ENCODE measurements around the gene TMEM187.
"Not testable (repeated sequence)": the region's sequence is repeated elsewhere in the genome, so short reads cannot be mapped to it uniquely, and the experiment has no call there.

GRCh38 chrX:153980394-153980793, 7.8 kb downstream of the TMEM187 start:
- TF ChIP-seq CTCF (IDR thresholded peaks at IDR 0.05 in 8 of 11, conservative IDR thresholded peaks at IDR 0.05 in 3 of 11) = not testable (repeated sequence)
- peak in 1 of 3 donors; percentile 24 for TF ChIP-seq POLR2AphosphoS5 (IDR thresholded peaks at IDR 0.05)

Measured in spleen (tissue), 7 donors.